MV-4-11 (cell line): ENCODE data around the gene ERAL1.
"Not testable (repeated sequence)": the region's sequence is repeated elsewhere in the genome, so short reads cannot be mapped to it uniquely, and the experiment has no call there.

Source experiments
- DNase-seq: peaks from one replicate; lab custom pipeline; 2025; lab: John Stamatoyannopoulos, UW

Gene ERAL1

DNA sequence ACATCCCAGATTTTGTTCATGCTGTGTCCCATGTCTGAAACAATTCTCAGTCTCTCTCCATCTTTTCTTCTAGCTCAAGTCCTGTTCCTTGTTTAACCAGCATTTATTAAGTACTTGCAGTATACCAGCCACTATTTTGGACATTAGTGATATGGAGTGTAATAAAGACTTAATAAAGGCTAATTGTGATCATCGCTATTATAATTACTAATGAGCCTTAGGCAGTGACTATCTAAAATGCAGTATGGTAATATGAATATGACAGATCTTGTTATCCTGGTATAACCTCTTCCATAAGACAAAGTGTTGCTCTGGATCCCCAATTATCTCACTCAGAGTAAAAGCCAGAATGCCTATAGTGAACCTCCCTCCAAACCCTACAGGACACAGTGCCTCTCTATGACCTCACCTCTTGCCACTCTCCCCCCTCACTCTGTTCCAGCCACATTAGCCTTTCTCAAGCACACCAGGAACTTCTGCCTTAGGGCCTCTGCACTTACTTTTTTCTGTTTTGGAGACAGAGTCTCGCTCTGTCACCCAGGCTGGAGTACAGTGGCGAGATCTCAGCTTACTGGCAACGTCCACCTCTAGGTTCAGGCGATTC is 44.5 kb downstream of the ERAL1 start:
- no peak for DNase-seq

DNA sequence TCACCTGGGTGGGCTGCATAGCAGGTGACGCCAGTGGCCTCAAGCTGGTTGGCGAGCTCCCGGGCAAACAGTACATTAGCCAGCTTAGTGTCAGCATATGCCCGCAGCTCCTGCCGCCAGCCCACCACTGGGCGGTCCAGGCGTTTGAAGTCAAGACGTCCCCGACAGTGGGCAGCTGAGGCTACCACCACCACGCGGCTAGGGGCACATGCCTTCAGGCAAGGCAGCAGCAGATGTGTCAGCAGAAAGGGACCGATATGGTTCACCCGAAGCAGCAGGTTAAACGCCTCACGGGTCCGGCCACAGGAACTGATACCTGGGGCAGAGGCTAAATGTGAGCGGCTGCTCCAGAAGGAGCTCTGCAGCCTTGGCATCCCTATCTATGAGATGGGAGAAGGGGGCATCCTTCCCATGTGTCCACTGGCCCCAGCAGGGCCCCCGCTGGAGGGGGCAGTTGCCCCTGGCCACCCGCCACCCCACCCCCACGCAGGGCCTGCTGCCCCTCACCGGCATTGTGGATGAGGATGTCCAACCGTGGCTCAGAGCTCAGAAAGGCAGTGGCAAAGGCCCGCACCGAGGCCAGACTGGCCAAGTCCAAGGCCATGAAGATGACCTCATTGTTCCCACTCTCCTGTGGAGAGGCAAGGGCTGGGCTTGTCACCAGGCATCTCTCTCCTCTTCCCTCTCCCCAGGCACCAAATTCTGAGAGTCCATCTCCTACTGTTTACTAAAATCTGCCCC is 46.3 kb downstream of the ERAL1 start:
- no peak for DNase-seq

DNA sequence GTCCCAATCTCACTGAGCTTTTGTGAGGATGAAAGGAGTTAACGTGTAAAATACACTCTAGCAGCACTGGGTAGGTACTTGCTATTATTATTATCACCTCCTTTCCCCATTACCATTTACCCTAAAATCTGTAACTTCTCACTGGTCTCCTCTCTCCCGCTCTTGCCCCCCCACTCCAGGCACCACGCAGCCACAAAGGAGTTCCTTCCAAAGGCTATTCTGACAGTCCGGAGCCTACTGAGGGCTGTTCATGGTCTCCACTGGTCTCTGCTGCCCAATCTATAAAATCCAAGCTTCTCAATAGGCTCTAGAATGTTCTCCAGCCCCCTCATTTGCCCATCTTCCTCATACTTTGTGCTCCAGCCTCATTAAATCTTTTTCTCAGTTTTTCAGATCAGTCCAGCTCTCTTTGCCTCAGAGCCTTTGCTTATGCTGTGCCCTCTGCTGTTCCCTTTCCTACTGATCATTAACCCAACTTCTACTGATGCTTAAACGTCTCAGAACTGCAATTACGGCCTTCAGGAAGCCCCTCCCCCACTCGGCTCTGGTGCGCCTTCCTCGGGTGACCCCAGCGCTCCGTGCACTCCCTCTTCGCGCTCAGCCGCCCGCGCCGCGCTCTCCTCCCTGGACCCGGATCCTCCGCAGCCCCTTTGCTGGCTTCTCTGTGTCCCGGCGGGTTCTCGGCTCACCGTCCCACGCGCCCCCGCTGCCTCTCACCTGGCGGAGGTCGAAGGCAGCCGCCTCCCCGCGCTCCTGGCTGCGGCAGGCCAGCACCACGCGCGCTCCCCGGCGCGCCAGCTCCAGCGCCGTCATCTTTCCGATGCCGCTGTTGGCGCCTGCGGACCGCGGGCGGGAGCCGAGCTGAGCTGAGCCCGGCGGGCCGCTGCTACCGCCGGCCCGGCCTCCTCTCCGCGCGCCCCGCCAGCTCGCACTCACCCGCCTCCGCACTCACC is 47.3 kb downstream of the ERAL1 start:
- DNase-seq, result peak; percentile 32

DNA sequence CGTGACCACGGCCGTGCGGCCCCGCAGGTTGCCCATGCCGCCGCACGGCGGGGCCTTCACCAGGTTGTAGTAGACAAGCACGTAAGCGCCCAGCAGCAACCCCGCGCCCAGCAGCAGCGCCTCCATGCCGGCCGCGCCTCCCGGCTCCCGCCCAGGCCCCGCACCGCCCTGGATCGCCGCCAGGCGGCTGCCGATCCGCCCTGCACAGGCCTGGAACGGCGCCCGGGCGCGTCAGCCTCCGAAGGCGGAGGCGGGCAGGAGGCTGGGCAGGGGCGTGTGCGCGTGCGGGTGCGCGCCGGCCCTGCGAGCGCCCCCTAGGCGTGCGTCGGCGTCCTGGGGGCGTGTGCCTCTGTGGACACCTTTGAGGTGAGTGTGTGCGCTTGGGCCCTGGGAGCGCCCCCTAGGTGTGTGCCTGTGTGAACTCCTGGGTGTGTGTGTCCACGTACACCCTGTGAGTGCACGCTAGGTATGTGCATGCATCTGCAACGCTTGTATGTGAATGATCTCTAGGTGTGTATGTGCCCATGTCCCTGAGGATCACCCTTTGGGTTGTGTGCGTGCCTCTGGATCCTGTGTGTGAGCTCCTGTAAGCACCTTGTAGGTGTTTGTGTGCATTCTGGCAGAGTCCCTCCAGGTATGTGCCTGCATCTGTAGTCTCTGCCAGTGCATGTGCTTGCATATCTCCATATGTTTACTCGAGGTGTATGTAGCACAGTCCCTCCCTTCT is 48.2 kb downstream of the ERAL1 start, which contains the start of gene DHRS13:
Gene DHRS13, minus strand, starts transcription at position 261 of the 727 bp plus-strand sequence. Its CDS starts 135 bp downstream, at position 126.
- DNase-seq, result peak; percentile 80

DNA sequence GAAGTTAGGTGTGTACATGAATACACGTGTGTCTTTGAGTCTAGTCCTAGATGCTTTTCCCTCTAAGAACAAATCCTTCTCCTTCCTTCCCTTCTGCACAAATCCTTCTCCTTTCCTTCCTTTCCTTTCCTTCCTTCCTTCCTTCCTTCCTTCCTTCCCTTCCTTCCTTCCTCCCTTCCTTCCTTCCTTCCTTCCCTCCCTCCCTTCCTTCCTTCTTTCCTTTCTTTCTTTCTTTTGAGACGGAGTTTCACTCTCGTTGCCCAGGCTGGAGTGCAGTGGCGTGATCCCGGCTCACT is 48.7 kb downstream of the ERAL1 start:
- not testable (repeated sequence) for DNase-seq

DNA sequence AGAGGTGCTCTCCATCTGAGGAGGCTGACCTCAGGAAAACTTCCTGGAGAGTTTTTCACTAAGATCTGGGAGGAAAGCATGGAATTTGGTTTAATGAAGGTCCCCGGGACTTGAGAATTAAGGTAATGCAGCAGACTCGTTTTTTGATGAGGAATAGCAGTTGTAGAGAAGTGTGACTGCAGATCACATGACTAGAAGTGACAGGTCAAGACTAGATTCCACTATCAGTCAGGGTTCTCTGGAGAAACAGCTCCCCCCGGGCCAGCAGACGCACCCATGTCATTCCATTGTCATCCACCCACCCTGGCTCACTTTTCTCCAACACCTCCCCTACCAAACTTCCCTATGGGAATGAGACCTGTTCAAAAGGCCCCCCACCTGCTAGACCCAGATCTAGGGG is 50.0 kb downstream of the ERAL1 start:
- DNase-seq, result no peak

DNA sequence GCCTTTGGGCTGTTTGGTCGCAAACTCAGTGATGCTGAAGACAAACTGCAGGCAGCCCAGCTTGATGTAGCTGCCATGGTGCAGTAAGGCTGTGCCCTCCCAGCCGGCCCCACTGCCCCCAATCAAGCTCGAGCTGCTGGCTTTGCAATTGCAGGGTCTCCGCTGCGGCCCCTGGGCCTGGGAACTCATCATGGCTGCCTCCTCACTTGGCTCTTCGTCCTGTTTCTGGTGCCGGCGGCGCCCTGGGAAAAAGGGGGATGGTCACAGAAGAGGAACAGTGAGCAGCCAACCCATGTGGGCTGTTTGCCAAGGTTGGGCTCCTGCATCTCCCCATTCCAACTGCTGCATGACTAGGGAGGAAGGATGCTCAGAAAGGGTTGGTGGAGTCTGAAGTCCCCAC is 51.5 kb downstream of the ERAL1 start:
- DNase-seq, result no peak

DNA sequence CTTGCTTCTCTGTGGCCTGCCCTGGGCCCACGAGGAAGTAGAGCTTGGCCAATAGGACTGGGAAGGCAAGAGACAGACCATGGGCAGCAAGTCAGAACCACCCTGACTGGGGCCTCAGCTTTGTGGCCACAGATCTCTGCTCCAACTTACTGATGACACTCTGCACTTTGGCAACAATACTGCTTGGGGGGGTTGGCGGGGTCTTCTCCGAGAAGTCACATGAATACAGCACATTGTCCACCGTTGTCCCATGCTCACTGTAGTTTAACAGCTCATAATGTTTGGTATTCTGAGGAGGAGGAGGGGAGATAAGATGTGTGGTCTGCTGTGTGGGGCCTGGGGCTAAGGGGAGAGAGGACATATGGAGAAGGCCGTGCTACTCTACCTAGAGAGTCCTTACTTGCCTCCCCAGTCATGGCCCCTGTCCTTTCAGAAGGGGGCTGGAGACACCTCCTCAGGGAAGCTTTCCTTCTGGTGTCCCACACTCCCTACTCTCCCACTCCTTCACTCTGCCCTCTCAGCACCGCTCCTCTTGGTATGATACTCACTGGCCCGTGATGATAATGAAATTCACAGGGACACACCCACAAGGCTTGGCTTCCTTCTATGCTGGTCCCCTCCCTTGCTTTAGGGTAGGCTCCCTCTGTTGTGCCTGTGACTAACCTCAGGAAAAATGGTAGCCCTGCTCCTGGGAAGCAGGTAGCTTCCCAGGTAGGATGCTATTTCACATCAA is 52.1 kb downstream of the ERAL1 start:
- no peak for DNase-seq

DNA sequence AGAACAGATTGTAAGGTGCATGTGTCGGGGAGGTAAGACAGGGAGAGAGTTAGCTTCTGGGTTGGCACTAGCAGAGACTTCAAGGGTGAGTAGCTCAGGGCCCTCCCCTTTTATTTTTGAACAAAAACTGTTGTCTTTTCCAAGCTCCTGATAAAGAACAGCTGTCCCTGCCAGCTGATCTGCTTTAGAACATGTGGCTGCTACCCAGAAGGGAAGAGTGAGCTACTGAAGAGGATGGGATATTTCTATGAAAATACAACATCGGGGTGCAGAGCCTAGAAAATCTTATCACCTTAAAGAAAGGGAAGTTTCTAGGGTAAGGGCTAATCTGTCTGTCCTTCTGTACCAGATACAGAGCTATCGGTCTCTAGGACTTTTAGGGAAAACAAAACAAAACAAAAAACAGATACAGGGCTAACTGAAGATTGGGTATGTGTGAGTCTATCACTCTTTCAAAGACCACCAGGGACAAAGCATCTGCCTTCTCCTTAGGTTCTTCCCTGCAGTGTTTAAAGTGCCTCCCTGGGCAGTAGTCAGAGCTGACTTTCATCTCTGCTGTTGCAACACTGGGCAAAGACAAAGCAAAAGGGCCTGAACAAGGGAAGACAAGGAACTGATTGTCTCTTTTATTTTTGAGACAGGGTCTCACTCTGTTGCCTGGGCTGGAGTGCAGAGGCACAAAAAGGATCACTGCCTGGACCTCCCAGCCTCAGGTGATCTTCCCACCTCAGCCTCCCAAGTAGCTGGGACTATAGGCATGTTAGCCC is 53.1 kb downstream of the ERAL1 start:
- no peak for DNase-seq

DNA sequence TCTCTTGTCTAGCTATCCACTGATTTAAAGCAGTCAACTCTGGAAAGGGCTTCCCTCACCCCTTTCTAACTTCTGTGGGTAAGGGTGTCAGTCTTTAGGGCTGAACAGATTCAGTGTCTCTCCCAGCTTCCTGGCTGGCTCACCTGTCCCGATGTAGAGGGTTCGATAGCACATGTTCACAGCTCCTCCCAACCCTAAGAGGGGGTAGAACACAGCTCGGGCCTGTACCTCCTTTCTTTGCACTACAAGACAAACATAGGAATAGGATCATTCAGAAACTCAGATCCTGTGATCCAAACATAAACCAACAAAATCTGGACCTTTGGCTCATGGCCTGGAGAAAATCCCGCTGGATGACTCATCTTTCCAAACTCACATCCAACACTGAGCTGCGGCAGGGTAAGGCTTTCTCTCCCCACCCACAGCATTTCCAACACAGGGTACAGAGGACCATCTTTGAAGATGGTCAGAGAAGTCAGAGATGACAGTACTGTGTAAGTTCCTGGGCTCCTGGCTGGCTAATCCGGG is 53.9 kb downstream of the ERAL1 start:
- DNase-seq, result no peak

DNA sequence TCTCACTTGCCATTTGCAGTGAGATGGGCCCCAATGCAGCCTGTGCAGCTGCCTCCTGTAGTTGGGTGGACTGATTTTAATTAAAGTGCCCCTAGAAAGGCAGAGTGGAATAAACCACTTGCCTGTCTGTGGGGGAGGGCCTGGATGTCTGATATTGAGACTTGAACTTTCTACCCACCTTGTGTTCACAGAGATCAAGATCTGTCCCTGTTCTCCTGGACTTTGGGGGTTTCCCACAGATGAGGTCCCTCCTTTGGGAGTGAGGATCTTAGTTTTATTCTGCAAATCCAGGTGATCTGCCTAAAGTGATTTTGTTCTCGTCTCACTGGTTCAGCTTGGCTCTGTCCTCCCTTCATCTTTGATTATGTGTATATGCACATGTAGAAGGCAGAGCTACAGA is 55.7 kb downstream of the ERAL1 start:
- no peak for DNase-seq
